ENCODE results near the gene SCCPDH.
A peak's percentile ranks its signal among the peaks of the same experiment; 100 is the strongest.
"Not testable (repeated sequence)": the region's sequence is repeated elsewhere in the genome, so short reads cannot be mapped to it uniquely, and the experiment has no call there.

SCCPDH gene

GRCh38 chr1:246712428-246712827 is 11.8 kb upstream of the SCCPDH start:
- ATAC-seq (replicated peaks; ENCODE audit: extremely low read depth, poor library complexity, severe bottlenecking); H3K4me1 Mint-ChIP-seq; H3K9me3 Mint-ChIP-seq; DNase-seq (ENCODE audit: low spot score in 2 of 2); H3K36me3 Mint-ChIP-seq (ENCODE audit: insufficient read depth); H3K27ac Mint-ChIP-seq (ENCODE audit: low read depth); H3K4me3 Mint-ChIP-seq: not testable (repeated sequence)
- H3K27me3 Mint-ChIP-seq, result peaks cover 42% of the 10 kb centered on the region

- peaks cover 27% of the 10 kb centered on the region for H3K27me3 Mint-ChIP-seq
- not testable (repeated sequence) for DNase-seq (ENCODE audit: low spot score in 2 of 2); ATAC-seq (replicated peaks; ENCODE audit: extremely low read depth, poor library complexity, severe bottlenecking); H3K4me3 Mint-ChIP-seq; H3K9me3 Mint-ChIP-seq; H3K27ac Mint-ChIP-seq (ENCODE audit: low read depth); H3K36me3 Mint-ChIP-seq (ENCODE audit: insufficient read depth); H3K4me1 Mint-ChIP-seq
Observed at GRCh38 chr1:246719361-246719760, 4.8 kb upstream of the SCCPDH start.

GRCh38 chr1:246720814-246721213 is 3.4 kb upstream of the SCCPDH start:
- H3K4me3 Mint-ChIP-seq; ATAC-seq (replicated peaks; ENCODE audit: extremely low read depth, poor library complexity, severe bottlenecking); H3K4me1 Mint-ChIP-seq: not testable (repeated sequence)

GRCh38 chr1:246722720-246723119 is 1.5 kb upstream of the SCCPDH start:
- Mint-ChIP-seq H3K27me3 (no peaks in the 10 kb centered on the region), H3K27ac (ENCODE audit: low read depth) (no peak overlapping the region), H3K4me3 (peak overlapping the region; percentile 27), H3K36me3 (ENCODE audit: insufficient read depth) (peaks cover 5% of the 10 kb centered on the region), H3K4me1 (no peaks in the 10 kb centered on the region), H3K9me3 (peaks cover 6% of the 10 kb centered on the region)
- ATAC-seq (replicated peaks; ENCODE audit: extremely low read depth, poor library complexity, severe bottlenecking), result no peak
- no peak for DNase-seq (ENCODE audit: low spot score in 2 of 2)

More at GRCh38 chr1:246720814-246721213, 3.4 kb upstream of the SCCPDH start:
- H3K9me3 Mint-ChIP-seq; H3K27ac Mint-ChIP-seq (ENCODE audit: low read depth); H3K36me3 Mint-ChIP-seq (ENCODE audit: insufficient read depth); DNase-seq (ENCODE audit: low spot score in 2 of 2): not testable (repeated sequence)
- H3K27me3 Mint-ChIP-seq, result peaks cover 18% of the 10 kb centered on the region

- H3K4me1 Mint-ChIP-seq, result no peaks in the 10 kb centered on the region
- H3K4me3 Mint-ChIP-seq, result peak overlapping the region; percentile 85
- DNase-seq (ENCODE audit: low spot score in 2 of 2), result no peak
- H3K27ac Mint-ChIP-seq (ENCODE audit: low read depth), result no peak overlapping the region
- peaks cover 6% of the 10 kb centered on the region for H3K36me3 Mint-ChIP-seq (ENCODE audit: insufficient read depth)
- ATAC-seq (replicated peaks; ENCODE audit: extremely low read depth, poor library complexity, severe bottlenecking), result no peak
- H3K27me3 Mint-ChIP-seq, result no peaks in the 10 kb centered on the region
- peaks cover 15% of the 10 kb centered on the region for H3K9me3 Mint-ChIP-seq
Observed at GRCh38 chr1:246724731-246725095, 504 bp downstream of the SCCPDH start.

- Mint-ChIP-seq H3K27me3 (no peaks in the 10 kb centered on the region), H3K27ac (ENCODE audit: low read depth) (no peak overlapping the region), H3K36me3 (ENCODE audit: insufficient read depth) (peaks cover 6% of the 10 kb centered on the region), H3K4me1 (no peaks in the 10 kb centered on the region), H3K4me3 (peak overlapping the region; percentile 85), H3K9me3 (peaks cover 19% of the 10 kb centered on the region)
- ATAC-seq (replicated peaks; ENCODE audit: extremely low read depth, poor library complexity, severe bottlenecking), result no peak
- DNase-seq (ENCODE audit: low spot score in 2 of 2), result no peak
Observed at GRCh38 chr1:246725191-246725590, 982 bp downstream of the SCCPDH start.

- no peaks in the 10 kb centered on the region for H3K27me3 Mint-ChIP-seq
- no peak overlapping the region for H3K27ac Mint-ChIP-seq (ENCODE audit: low read depth)
- H3K9me3 Mint-ChIP-seq, result peaks cover 21% of the 10 kb centered on the region
- no peak for DNase-seq (ENCODE audit: low spot score in 2 of 2)
- H3K4me3 Mint-ChIP-seq, result no peak overlapping the region
- no peak for ATAC-seq (replicated peaks; ENCODE audit: extremely low read depth, poor library complexity, severe bottlenecking)
- peaks cover 9% of the 10 kb centered on the region for H3K36me3 Mint-ChIP-seq (ENCODE audit: insufficient read depth)
- H3K4me1 Mint-ChIP-seq, result no peaks in the 10 kb centered on the region
Observed at GRCh38 chr1:246726255-246726679, 2.1 kb downstream of the SCCPDH start.

- peaks cover 21% of the 10 kb centered on the region for H3K9me3 Mint-ChIP-seq
- ATAC-seq (replicated peaks; ENCODE audit: extremely low read depth, poor library complexity, severe bottlenecking) (no peak), DNase-seq (ENCODE audit: low spot score in 2 of 2) (no peak)
- no peaks in the 10 kb centered on the region for H3K4me1 Mint-ChIP-seq
- H3K4me3 Mint-ChIP-seq, result no peak overlapping the region
- H3K27ac Mint-ChIP-seq (ENCODE audit: low read depth), result no peak overlapping the region
- H3K27me3 Mint-ChIP-seq, result no peaks in the 10 kb centered on the region
- H3K36me3 Mint-ChIP-seq (ENCODE audit: insufficient read depth), result peaks cover 9% of the 10 kb centered on the region
Observed at GRCh38 chr1:246726881-246727280, 2.7 kb downstream of the SCCPDH start.

GRCh38 chr1:246727594-246727993 is 3.4 kb downstream of the SCCPDH start:
- H3K9me3 Mint-ChIP-seq, result peaks cover 21% of the 10 kb centered on the region
- H3K4me3 Mint-ChIP-seq, result no peak overlapping the region
- H3K36me3 Mint-ChIP-seq (ENCODE audit: insufficient read depth), result peaks cover 12% of the 10 kb centered on the region
- DNase-seq (ENCODE audit: low spot score in 2 of 2) (no peak), ATAC-seq (replicated peaks; ENCODE audit: extremely low read depth, poor library complexity, severe bottlenecking) (no peak)
- H3K27me3 Mint-ChIP-seq, result no peaks in the 10 kb centered on the region
- no peak overlapping the region for H3K27ac Mint-ChIP-seq (ENCODE audit: low read depth)
- H3K4me1 Mint-ChIP-seq, result no peaks in the 10 kb centered on the region

GRCh38 chr1:246728311-246728710 is 4.1 kb downstream of the SCCPDH start:
- H3K36me3 Mint-ChIP-seq (ENCODE audit: insufficient read depth), result peaks cover 12% of the 10 kb centered on the region
- no peak for DNase-seq (ENCODE audit: low spot score in 2 of 2)
- H3K9me3 Mint-ChIP-seq, result peaks cover 21% of the 10 kb centered on the region
- no peaks in the 10 kb centered on the region for H3K4me1 Mint-ChIP-seq
- no peak overlapping the region for H3K27ac Mint-ChIP-seq (ENCODE audit: low read depth)
- H3K4me3 Mint-ChIP-seq, result no peak overlapping the region
- H3K27me3 Mint-ChIP-seq, result no peaks in the 10 kb centered on the region
- ATAC-seq (replicated peaks; ENCODE audit: extremely low read depth, poor library complexity, severe bottlenecking), result no peak

- H3K4me1 Mint-ChIP-seq; H3K27ac Mint-ChIP-seq (ENCODE audit: low read depth); H3K27me3 Mint-ChIP-seq; ATAC-seq (replicated peaks; ENCODE audit: extremely low read depth, poor library complexity, severe bottlenecking); DNase-seq (ENCODE audit: low spot score in 2 of 2); H3K4me3 Mint-ChIP-seq: not testable (repeated sequence)
- Mint-ChIP-seq H3K9me3 (peaks cover 21% of the 10 kb centered on the region), H3K36me3 (ENCODE audit: insufficient read depth) (peaks cover 12% of the 10 kb centered on the region)
Observed at GRCh38 chr1:246729040-246729439, 4.8 kb downstream of the SCCPDH start.

- Mint-ChIP-seq H3K36me3 (ENCODE audit: insufficient read depth) (peaks cover 15% of the 10 kb centered on the region), H3K27me3 (no peaks in the 10 kb centered on the region), H3K9me3 (peaks cover 21% of the 10 kb centered on the region), H3K4me3 (no peak overlapping the region), H3K4me1 (no peaks in the 10 kb centered on the region), H3K27ac (ENCODE audit: low read depth) (no peak overlapping the region)
- DNase-seq (ENCODE audit: low spot score in 2 of 2), result no peak
- no peak for ATAC-seq (replicated peaks; ENCODE audit: extremely low read depth, poor library complexity, severe bottlenecking)
Observed at GRCh38 chr1:246730839-246731238, 6.6 kb downstream of the SCCPDH start.

GRCh38 chr1:246731873-246732272 is 7.7 kb downstream of the SCCPDH start:
- H3K4me3 Mint-ChIP-seq; H3K27me3 Mint-ChIP-seq; DNase-seq (ENCODE audit: low spot score in 2 of 2); H3K27ac Mint-ChIP-seq (ENCODE audit: low read depth); H3K4me1 Mint-ChIP-seq; ATAC-seq (replicated peaks; ENCODE audit: extremely low read depth, poor library complexity, severe bottlenecking): not testable (repeated sequence)
- Mint-ChIP-seq H3K9me3 (peaks cover 21% of the 10 kb centered on the region), H3K36me3 (ENCODE audit: insufficient read depth) (peaks cover 14% of the 10 kb centered on the region)

- Mint-ChIP-seq H3K27ac (ENCODE audit: low read depth) (no peak overlapping the region), H3K9me3 (peaks cover 9% of the 10 kb centered on the region), H3K27me3 (no peaks in the 10 kb centered on the region), H3K36me3 (ENCODE audit: insufficient read depth) (peaks cover 12% of the 10 kb centered on the region), H3K4me1 (no peaks in the 10 kb centered on the region), H3K4me3 (no peak overlapping the region)
- DNase-seq (ENCODE audit: low spot score in 2 of 2) (no peak), ATAC-seq (replicated peaks; ENCODE audit: extremely low read depth, poor library complexity, severe bottlenecking) (no peak)
Observed at GRCh38 chr1:246733704-246734103, 9.5 kb downstream of the SCCPDH start.
